ENCODE data around the gene CDC42BPA.

DNA sequence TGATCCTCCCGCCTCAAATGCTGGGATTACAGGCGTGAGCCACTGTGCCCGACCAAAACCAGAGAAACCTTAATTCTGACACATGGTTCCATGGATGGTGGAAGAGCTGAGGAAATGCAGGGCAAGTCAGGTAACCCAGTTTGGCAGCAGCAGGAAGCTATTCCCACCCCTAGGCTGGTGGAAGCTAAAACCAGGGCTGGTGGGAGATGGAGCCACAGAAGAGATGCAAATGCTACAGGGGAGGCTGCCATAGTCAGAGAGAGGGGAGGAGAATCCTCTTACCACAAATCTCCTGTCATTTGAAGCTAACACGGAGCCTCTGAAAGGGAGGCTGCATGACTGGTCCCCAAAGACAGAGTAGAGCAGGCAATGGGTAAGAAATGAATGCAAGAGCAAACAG lies 4.1 kb upstream of the CDC42BPA start:
- TF ChIP-seq CTCF (IDR thresholded peaks at IDR 0.05) (no peak), POLR2A (IDR thresholded peaks at IDR 0.05) (no peak)
